ENCODE measurements around the gene INPP5A.

DNA sequence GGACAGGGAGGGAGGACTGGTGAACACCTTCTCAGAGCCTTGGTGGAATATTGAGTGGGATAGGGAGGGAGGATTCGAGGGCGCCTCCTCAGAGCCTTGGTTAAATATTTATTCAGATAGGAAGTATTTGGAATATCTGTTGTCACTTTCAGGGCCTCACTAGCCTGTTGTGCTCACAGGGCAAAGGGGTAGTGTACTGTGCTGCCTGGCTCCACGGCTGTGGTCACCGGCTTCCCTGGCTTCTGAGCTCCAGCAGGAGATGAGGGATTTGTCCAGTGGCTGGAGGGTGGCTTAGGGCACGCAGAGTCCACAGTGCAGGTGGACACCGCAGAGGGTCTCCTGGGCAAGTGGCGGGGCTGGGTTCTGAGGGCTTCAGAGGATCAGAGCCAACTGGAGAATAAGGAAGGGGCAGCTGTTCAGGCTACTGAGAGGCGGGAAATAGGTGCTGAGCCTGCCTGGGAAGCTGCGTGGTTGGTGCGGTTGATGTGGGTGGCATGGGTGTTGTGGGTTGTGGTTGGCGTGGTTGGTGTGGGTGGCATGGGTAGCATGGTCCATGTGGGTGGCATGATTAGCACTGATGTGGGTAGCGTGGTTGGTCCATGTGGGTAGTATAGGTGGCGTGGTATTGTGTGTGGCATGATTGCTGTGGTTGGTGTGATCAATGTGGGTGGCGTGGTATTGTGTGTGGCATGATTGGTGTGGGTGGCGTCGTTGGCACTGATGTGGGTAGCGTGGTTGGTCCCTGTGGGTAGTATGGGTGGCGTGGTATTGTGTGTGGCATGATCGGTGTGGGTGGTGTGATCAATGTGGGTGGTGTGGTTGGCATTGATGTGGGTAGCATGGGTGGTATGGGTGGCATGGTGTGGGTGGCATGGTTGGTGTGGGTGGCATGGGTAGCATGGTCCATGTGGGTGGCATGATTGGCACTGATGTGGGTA, 16.7 kb downstream of the INPP5A start:
- TF ChIP-seq, protein P1, sequence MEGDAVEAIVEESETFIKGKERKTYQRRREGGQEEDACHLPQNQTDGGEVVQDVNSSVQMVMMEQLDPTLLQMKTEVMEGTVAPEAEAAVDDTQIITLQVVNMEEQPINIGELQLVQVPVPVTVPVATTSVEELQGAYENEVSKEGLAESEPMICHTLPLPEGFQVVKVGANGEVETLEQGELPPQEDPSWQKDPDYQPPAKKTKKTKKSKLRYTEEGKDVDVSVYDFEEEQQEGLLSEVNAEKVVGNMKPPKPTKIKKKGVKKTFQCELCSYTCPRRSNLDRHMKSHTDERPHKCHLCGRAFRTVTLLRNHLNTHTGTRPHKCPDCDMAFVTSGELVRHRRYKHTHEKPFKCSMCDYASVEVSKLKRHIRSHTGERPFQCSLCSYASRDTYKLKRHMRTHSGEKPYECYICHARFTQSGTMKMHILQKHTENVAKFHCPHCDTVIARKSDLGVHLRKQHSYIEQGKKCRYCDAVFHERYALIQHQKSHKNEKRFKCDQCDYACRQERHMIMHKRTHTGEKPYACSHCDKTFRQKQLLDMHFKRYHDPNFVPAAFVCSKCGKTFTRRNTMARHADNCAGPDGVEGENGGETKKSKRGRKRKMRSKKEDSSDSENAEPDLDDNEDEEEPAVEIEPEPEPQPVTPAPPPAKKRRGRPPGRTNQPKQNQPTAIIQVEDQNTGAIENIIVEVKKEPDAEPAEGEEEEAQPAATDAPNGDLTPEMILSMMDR (IDR thresholded peaks at IDR 0.05 in 2 of 3, conservative IDR thresholded peaks at IDR 0.05 in 1 of 3; ENCODE audit: borderline replicate concordance in 1 of 3, insufficient read depth in 1 of 3, low read depth in 2 of 3, low read length in 2 of 3) = no peak
- TF ChIP-seq, protein P2, sequence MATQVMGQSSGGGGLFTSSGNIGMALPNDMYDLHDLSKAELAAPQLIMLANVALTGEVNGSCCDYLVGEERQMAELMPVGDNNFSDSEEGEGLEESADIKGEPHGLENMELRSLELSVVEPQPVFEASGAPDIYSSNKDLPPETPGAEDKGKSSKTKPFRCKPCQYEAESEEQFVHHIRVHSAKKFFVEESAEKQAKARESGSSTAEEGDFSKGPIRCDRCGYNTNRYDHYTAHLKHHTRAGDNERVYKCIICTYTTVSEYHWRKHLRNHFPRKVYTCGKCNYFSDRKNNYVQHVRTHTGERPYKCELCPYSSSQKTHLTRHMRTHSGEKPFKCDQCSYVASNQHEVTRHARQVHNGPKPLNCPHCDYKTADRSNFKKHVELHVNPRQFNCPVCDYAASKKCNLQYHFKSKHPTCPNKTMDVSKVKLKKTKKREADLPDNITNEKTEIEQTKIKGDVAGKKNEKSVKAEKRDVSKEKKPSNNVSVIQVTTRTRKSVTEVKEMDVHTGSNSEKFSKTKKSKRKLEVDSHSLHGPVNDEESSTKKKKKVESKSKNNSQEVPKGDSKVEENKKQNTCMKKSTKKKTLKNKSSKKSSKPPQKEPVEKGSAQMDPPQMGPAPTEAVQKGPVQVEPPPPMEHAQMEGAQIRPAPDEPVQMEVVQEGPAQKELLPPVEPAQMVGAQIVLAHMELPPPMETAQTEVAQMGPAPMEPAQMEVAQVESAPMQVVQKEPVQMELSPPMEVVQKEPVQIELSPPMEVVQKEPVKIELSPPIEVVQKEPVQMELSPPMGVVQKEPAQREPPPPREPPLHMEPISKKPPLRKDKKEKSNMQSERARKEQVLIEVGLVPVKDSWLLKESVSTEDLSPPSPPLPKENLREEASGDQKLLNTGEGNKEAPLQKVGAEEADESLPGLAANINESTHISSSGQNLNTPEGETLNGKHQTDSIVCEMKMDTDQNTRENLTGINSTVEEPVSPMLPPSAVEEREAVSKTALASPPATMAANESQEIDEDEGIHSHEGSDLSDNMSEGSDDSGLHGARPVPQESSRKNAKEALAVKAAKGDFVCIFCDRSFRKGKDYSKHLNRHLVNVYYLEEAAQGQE (IDR thresholded peaks at IDR 0.05; ENCODE audit: low read depth) = no peak
- TF ChIP-seq POLR2AphosphoS5 (IDR thresholded peaks at IDR 0.05; ENCODE audit: low read depth, low read length) (no peak), POLR2A (IDR thresholded peaks at IDR 0.05; ENCODE audit: borderline replicate concordance, extremely low read depth, insufficient read depth, insufficient read length) (no peak), SP1 (IDR thresholded peaks at IDR 0.05; ENCODE audit: low read depth) (no peak), TCF7L2 (IDR thresholded peaks at IDR 0.05; ENCODE audit: borderline replicate concordance, extremely low read depth, insufficient read depth, insufficient read length) (no peak)
